HG03521 (cell line): Measurements from ENCODE around the gene ECE1.

Source experiments
- ATAC-seq: cut with Tn5 transposase; IDR thresholded peaks from one replicate; pipeline ENCODE4 v1.9.1; 2021; ENCODE audit warnings: mild to moderate bottlenecking, moderate library complexity; ENCODE audit not compliant: unreplicated experiment

ECE1 gene

DNA sequence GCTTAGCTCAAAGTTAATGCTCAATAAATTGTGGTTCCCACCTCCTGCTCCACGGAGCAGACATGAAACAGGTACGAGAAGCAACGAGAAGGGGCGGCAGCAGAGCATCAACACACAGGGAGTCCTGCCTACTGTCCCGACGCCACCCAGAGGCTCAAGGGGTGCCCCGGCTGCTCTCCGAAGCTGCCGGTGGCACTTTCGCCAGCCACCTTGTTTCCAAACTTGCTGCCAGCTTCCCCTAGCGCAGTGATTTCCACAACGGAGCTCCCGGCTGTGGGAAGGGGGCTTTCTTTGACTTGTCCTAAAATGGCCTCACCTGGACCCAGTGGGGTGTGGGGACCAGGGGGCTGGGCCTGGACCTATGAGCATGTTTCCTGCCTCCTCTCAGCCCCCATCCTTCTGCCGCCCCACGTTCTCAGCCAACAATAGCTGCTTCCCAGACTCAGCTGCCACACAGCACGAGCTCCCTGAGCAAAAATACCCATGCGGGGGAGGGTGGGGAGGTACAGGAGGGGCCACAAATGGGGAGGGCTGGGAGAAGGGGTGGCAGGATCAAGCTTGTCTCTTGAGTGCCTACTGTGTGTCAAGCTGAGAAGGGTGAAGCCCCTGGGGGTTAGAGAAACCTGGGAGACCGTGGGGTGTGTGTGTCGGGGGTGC is 35.6 kb upstream of the ECE1 start:
- no peak for ATAC-seq

DNA sequence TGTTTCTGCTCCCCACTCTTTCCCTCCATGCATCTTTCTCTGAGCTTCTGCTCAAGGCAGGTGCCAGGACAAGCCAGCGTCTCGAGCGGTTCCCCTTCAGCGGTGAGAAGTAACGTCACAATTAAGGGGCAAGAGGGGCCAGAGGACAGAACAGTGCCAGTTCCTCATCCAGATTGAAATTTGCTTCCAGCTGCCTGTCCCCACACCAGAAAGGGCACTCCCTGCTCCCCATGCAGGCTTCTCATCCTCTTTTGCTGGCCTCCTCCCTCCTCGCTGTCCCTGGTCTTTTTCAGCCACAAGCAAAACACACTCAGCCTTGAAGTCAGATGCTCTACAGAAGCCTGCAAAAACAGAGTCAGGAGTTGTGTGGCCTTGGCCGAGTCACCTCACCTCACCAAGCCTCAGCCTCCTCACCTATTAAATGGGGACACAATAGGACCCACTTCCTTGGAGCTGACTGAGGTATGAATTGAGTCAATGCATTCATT is 35.0 kb upstream of the ECE1 start:
- ATAC-seq: no peak

DNA sequence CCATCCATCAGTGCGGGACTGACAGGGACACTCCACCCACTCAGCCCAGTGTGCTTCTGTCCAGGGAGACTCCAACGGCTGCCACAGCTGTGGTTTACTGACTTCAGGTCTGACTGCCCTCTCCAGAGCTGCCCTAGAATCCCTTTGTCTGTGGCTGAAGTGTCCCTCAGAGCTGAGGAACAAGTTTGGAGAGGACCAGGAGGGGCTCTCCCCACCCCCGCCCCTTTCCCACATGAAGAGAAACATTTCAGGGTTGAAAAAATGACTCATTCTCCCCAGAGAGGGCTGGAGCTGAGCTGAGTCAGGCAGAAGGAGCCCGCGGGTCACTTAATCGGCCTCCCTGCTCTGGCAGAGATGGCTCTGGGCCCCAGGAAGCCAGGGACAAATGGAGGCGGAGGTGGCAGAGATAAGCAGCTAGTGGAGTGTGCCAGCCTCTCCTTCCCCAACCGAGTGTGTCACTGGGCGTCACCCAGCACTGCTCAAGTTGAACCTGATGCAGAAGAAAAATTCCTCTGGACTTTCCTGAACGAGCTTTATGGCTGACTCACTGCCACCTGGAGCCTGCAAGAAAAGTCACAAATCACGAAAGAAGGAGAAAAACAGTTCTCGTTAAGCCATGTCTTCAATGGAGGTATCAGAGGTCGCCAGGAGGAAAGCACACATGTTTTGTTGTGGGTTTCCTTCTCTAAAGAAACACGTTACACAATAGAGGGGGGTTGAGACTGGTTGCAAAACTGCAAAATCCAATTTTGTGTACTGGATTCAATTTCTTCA is 34.3 kb upstream of the ECE1 start:
- no peak for ATAC-seq

DNA sequence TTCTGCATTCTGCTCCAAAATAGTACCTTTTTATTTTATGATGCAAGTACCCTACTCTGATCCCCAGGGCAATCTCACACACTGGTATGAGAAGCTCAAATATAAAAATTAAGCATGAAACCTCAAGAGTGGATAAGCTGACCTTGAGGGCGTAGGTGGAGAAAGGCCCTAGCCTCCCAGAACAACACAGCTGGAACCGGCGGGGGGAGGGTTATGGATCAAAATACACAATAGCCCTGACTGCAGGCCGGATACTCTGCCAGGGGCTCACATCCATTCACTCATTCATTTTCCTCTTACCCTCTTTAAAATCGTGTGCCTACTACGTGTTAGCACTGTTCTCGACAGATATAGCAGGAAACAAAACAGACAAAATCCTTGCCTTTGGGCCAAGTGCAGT is 32.8 kb upstream of the ECE1 start:
- ATAC-seq: no peak

DNA sequence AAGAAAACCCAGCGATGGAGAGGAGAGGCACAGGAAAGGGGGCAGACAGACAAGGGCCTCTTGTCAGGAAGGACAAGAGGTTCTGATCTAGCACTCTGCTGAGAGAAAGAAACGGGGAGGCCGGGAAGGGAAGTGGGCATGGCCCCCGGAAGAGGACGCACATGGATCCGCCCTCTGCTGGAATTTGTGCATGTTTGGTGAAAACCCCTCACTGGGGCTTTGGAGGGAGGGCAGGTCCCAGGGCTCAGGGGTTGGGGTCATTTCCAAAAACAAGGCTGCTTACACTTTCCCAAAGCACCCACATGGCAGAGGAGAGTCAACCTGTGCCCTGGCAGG is 32.4 kb upstream of the ECE1 start:
- ATAC-seq: no peak

DNA sequence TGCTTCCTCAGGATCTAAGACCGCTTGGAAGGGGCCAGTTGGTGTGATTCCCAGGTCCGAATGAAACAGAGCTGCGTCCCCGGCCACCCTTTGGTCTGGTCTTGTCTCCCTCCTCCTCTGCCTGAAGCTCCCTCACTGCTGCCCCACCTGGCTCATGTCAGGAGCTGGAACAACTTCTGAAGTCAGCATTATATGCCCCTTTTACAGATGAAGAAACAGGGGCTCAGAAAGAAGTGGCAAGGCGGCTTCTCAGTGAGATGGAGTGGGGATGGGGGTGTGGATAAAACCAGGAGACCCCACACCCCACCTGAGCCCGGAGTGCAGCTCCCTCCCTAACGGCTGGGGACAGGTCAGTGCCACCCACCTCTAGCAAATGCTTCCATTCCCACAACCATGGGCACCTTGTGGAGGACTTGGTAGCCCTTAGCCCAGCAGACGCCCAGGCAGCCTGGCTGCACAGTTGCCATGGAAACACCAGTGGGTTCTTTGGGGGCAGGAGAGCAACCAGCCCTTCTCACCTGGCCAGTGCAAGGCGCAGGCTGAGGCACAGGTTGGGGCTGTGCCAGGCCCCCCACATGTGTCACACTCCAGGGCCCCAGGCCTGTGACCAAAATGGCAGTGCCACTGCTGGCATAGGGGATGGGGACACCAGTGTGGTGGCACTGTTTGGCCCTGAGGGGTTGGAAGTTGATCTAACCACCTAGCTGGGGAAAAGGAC is 31.9 kb upstream of the ECE1 start:
- no peak for ATAC-seq

DNA sequence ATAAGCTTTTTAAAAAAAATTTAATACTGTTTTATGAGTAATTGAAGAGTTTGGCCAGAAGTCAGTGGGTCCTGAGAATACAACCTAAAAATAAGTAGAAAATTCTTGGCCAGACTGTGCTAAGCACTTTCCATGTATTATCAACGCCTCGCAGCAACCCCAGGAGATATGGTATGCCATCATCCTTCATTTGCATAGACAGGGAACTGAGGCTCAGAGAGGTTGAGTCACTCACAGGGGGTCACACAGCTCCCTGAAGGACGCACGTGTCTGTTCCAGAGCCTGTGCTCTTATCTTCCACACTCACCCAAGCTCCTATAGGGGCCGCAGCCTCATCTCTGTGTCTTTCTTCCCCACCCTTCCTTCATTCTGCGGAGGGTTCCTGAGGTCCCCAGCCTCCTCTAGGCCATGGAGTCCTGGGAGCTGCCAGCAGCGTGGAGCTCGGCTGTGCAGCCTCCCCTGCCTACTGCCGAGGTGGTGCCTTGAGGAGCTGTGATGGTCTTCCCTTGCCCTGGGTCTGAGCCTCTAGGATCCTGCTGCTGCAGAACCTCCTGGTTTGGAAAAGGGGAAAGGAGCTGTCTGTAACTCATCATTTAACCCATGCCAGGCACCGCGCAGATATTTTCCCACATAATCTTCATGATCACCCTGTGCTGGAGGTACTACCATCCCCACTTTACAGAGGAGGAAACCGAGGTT is 30.3 kb upstream of the ECE1 start:
- ATAC-seq: no peak

DNA sequence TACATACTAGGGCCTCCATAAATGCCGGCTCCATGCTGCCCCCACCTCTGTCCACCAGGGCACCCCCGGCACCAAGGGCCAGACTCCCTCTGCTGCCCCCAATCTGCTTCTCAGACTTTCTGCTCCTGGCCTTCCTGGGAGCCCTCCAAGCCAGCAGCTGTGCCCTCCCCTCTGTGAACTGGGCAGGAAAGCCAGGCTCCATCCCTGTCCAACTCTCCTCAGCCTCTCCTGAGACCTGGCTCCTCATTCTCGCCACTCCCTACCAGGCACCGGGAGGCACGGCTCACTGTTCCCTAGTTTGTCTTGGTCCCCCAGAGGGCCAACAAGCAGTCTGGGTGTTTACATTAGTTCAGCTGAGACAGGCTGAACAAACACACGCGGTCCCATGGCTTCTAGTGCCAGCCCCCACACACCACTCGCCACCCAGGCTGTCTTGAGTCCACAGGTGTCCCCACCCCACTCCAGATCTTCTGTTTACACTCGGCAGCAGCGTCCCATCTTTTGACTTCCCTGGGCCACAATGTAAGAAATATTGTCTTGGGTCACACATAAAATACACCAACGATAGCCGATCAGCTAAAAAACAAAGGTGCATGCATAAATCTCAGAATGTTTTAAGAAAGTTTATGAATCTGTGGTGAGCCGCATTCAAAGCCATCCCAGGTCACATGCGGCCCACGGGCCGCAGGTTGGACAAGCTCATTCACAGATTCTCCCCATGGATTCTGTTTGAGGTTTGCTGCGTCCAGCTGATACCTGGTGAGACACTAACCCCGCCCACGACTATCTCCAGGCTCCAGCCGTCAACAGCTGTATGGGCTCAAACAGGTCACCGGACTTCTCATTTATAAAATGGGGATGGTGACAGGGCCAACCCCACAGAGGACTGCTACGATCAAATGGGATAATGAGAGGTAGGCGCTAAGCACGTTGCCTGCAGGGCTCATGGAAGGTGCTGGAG is 29.5 kb upstream of the ECE1 start:
- no peak for ATAC-seq

DNA sequence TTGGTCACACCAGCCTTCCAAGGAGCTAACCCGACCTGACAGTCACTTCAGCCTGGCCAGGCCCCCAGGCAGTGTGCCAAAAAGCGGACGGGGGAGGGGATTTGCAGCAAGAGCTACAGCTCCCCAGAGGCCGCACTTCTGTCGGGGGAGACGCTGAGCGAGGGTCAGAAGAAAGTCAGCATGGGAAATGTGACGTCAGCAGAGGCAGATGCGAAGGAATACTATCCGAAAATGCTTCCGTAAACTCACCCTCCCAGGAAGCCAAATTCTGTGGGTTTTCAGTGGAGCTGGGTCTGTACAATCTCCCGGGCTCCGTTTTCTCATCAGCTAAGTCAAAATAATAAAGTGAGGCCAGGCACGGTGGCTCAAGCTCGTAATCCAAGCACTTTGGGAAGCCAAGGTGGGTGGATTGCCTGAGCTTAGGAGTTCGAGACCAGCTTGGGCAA is 28.5 kb upstream of the ECE1 start:
- no peak for ATAC-seq

DNA sequence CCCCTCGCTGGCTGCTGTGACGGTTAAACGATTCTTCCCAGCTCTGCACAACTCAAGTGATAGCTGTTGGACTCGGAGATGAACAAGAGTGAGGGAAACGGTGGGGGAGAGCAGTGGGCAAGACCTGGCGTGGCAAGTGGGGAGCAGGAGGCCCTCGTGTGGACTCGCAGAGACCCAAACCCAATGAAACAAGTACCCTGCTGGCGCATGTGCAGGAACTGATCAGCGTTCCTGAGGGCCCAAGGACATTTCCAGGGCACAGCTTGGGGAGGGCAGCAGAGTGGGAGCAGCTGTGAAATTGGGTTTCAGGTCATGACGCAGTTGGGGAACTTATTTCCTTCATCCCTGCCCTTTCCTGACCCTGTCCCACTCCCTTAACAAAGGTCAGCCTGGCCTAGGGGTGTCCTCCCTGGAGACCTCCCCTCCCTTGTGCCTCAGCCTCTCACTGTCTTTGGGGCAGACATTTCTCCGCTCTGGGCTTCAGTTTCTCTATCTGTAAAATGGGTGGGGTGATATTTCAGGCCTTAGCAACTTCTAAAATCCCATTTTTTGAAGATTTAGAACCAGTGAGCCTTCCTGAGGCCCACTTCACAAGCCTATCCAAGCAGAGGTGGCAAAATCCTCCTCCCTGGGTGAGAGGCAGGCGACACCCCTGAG is 27.9 kb upstream of the ECE1 start:
- ATAC-seq: no peak

DNA sequence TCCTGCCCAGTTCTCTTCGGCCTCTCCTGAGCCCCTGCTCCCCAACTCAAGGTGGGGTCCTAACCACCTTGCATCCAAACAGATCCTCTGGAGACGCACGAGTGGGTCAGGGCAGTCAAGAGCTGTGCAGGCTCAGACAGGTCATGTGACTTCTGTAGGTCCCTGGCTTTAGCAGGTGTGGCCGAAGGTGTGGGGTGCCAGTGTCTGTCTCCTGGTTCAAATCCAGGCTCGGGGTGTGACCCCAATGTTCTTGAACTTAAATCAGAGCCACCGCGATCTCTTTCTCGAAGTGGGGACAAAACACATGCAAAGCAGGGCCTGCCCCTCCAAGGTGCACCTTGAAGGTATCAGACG is 27.4 kb upstream of the ECE1 start:
- no peak for ATAC-seq

DNA sequence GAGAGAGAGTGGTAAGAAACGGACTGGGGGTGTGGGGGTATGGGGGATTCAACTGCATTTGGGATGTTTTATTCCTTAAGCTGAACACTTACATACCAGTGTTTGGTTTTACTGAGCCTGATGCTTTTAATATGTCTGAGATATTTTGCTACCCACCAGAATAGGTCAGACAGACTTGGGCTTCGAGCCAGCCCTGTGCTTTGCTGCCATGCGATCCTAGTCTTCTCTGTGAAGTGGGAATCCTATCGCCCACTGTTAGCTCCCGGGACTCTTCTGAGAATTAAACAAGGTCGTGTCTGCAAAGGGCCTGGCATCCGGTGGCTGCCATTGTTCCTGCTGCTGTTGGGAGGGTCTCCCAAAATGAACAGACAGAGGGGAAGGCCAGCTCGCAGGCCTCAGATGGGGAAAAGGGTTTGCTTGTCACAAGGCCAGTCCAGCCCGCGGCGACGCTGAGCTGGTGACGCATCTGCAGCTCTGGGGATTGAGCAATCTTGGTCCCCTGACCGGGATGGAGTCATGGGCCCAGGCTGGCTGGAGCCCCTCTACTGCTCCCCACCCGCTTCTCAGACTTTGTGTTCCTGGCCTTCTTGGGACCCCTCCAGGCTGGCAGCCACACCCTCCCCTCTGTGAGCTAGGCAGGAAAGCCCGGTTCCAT is 26.9 kb upstream of the ECE1 start:
- no peak for ATAC-seq

DNA sequence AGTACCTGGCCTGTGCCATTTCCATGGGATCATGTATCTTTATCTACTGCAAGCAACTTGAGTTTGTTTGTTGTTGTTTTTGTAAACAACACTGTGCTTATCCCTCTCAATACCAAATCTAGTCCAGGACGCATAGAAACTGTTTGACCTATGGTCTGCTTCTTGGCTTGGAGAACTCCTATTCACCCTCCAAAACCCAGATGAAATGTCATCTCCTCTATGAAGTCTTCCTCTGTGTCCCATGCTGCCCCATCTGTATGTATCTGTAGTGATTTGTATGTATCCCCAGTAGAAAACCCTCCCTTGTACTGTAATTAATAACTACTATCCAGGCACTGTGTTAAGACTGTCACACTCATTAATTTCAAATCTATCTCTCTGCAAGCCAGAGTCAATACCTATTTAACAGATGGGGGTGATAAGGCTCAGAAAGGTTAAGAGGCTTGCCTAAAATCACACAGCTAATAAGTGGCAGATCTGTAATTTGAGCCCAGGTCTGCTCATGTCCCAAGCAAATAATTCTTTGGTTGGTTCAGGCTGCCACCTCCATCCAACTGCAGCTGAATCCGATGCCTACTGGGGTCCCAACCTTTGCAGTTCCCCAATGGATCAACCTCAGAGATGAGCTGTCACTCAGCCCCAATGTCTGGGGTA is 24.6 kb upstream of the ECE1 start:
- ATAC-seq: no peak

DNA sequence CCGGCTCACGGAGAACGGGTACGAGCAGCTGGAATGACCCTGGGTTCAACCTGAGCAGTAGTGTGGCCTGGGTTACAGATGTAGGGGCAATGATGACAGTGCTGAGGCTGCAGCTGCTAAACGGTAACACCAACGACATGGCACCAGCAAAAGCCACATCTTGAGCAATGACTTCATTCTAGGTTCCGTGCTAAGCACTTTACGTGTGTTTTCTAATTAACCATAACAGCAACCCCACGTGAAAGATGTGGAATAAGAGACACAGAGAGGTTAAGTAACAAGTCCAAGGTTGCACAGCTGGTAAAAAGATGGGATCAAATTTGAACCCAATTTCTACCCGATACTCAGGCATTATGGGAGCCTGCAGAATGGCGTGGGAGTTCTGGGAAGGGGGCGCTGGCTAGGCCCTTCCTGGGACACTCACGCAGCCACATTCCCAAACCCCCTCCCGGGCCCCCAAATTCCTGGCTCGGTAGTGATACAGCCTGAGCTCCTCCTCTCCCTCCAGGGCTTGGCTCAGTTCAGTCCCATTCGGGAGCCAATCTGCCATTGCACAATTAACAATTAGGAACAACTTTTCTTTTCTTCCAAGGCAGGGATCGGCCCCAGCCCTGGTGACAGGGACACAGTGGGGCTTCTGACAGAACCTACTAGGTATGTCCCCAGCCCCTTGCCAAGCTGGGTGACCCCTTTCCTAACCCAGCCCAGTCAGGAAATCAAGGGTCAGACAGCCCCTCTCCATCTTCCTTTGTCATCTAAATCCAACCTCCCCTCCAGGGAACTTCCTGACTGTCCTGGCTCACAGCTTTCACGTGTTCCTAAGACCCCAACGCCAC is 23.8 kb upstream of the ECE1 start:
- ATAC-seq: no peak

DNA sequence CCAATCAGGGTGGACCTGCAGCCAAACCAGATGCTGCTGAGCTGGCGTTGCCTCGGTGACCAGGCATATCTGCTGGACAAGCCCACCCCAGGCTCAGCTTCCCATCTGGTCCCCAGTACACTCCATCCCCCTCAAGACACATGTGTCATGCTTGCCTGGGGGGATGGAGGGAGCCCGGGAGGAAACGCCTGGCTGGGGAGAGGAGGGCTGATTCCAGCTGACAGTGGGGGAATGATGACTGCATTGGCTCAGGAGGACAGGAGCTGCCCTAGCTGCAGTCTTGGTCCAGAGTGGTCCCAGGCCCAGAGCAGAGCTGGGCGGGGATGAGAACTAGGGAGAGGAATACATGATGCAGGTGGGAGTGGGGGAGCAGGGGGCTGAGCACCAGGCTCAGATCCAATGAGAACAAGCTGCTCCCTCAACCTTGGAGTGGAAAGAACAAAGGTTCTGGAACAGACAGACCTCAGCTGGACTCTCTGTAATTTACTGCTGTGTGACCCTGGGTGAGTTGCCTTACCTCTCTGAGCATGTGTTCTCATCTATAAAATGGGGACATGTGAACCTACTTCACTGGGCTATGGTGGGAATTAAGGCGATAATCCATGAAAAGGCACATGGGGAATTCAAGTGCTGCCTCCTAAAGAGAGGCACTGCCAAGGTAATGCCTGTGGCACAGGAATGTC is 23.1 kb upstream of the ECE1 start:
- ATAC-seq: no peak

DNA sequence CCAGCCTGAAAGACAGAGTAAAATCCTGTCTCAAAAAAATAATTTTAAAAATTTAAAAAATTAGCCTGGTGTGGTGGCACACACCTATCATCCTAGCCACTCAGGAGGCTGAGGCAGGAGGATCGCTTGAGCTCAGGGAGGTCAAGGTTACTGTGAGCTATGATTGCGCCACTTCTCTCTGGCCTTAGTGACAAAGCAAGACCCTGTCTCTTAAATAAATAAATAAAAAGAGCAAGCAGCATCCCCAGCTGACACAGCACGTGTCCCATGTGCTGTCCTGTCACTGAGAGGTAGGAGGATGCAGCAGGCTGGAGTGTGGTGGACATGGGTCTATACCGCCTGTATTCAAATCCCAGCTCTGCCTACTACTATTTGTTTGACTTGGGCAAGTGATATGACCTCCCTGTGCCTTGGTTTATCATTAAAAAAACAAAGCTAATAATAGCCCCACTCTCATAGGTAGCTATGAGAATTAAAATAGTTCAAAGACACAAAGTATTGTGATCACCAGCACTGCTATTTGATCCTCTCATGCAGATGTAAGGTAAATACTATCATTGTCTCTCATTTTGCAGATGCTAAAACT is 22.2 kb upstream of the ECE1 start:
- ATAC-seq: no peak

DNA sequence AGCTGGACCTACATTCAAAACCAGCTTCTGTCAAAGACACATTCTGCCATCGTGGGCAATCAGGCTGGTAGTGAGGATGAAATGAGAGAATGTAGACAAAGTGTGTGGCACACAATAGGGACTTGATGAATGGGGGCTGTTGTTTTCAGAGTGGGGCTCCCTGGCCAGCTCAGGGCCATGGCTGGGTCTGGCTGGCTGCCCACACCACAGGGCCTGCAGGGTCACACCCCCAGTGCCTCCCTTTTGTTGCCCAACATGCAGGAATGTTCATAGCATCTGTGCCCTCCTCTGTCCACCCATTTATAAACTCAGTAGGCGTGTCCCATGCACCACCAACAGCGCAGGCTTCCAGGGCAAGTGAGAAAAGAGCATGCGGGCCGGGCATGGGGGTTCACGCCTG is 20.8 kb upstream of the ECE1 start:
- no peak for ATAC-seq
